DMS53 treated with DMSO at 0.1 percent for 48 hours (cell line): Measurements from ENCODE around the gene NR2F2.

Experiments used
- DNase-seq: peaks from one replicate; lab custom pipeline; 2025; ENCODE audit not compliant: unreplicated experiment; lab: John Stamatoyannopoulos, UW

The NR2F2 gene

DNA sequence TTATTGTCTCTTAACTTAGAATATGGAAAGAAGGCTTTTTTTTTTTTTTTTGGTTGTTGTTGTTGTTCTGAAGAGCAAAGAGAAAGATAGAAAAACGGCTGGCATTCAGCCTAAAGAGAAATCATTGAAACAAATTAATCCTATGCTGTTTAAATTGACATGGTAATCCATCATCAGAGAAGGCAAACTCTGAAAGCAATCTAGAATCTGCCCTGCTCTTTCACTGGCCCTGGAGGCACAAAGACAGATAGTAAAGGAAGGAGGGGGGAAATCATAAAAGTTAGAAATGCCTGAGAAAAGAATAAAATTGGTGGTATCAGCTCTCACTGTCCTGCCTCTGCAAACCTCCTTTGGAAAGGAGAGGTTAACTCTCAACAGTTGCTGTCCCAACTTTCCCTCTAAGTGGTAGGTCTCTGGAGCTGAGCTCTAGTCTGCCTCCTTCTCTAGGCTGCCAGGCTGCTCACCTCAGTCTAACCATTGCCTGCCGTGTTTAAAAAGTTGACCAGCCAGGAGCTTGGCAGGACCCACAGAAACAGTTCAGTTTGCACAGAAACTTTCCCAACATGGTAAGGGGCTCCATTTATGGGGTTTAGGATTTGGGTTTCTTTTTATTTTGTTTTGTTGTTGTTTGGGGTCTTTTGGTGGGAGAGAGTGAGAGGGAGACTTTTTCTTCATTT, 13.4 kb upstream of the NR2F2 start:
- no peak for DNase-seq

DNA sequence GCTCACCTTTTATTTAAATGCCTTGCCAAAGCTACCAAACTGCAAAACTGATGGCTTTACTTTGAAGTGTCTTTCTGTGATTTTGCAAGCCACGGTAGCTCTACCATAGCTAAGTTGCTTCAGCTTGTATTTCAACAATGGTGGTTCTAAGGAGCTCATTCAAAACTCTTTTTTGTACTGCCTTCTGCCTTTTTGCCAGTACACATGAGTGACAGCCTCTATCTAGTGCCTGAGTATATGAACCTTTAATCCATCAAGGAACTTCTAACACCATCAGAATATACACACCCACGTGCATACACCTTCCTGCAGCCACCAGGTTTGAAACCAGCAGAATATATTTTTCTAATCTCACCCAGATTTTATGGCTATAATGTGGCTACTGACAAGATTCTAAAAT, 10.4 kb upstream of the NR2F2 start:
- no peak for DNase-seq

DNA sequence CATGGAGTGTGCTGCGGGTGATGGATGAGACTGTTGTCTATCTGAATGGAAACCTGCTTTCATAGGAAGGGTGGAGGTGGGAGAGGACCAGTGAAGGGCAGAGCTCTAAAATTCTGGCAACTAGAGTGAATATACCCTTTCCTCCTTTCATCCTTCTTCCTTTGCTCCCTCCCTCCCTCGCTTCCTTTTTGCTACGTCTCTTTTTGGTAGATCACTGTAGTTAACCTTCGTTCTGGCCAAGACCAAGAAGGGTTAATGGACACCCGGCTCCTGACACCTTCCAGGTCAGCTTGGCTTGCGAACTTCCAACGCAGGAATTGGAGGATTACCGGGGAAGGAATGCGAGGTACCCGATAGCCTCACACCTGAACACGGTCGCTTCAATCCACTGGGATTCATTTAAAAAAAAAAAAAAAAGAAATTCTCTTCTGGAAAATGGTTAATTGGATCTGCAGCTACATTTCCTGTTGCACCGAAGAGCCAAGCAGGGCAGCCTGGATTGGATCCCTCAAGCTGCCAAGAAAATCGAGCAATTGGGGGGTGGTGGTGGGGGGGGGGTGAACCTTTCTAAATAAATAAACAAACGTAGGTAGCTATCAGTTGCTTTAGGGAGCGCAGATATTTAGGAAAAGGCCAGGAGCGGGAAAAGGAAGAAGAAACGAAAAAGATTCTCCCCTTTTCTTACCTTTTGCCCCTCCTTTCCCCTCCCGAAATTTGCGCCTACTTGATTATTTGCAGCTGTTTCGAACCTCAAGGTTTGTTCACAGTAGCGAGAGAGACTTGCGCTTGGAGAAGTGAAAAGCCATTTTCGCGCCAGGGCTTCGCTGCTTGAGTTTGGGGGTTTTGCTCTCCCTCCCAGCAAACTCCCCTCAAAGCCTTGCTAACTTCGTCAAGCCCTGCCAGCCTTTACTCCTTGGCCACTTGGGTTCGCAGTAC, 9.5 kb upstream of the NR2F2 start:
- DNase-seq, result no peak

DNA sequence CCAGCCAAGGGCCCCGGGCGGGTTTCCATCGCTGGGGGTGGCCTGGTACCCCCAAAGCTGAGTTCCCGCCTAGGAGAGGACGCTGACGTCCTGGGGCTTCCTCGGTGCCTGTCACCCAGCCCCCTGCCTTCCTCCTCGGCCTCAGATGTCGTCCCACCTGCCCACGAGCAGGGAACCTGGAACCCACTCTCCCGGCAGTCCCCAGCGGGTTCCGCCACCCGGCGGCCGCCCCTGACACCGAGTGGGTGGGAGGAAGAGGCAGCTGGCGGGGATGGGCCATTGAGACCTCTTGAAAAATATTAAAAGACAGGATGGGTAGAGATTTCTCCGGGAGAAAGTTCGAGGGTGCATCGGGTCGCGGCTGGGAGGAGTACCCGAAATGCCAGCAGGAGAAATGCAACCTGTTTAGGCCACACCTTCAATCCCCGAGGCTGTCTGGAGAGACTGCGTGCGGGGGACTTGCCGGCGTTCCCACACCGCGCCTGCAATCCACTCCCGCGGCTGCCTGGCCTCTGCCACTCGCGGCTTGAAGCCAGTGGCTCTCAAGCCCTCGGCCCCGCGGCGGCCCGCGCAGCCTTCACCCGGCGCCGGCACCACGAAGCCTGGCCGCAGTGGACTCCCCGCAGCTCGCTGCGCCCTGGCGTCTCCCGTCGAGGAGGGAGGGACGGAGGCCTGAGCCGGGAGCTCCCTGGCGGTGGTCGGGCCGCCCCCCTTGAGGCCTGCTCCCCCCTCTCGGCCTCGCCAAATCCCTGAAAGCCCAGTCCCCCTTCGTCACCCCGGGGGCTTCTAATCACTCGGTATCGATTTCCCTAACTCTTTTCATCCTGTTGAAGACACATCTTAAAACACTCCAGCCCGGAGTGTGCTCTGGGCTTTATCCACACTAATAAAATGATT, 8.6 kb upstream of the NR2F2 start:
- no peak for DNase-seq

DNA sequence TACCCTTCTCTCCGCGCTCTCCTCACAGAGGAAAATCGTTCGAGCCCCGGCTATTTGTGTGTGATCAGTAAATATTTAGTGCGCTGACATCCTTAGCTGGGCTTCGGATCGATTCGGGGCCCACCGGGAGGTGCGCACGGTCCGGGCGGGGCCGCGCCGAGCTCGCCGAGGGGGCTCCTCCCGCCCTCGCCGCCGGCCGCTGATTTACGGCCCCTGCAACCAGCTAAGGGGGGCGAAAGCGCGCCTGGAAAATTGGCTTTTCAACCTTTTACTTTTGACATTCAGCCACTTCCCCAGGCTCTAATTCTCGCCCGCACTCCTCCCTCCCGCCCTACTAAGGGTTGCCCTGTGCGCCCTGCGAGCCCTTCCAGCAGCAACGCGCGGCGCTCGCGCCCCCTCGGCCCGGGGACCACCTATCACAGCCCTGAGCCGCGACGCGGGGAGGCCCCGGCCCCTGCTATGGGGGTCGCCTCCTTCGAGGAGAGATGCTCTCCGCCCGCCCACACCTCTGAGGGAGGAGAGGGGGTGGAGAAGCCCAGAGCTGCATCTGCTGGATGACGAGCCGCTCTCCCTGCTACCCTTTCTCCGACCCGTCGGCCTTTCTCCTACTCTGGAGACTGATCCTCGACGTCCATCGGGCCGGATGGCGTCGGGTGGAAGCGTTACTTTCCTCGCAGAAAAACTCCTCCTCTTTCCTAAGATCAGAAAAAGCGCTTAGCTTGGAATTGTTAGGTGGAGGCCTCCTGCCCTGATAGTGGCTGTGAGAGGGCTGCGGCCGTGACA, 7.8 kb upstream of the NR2F2 start:
- DNase-seq, result no peak

DNA sequence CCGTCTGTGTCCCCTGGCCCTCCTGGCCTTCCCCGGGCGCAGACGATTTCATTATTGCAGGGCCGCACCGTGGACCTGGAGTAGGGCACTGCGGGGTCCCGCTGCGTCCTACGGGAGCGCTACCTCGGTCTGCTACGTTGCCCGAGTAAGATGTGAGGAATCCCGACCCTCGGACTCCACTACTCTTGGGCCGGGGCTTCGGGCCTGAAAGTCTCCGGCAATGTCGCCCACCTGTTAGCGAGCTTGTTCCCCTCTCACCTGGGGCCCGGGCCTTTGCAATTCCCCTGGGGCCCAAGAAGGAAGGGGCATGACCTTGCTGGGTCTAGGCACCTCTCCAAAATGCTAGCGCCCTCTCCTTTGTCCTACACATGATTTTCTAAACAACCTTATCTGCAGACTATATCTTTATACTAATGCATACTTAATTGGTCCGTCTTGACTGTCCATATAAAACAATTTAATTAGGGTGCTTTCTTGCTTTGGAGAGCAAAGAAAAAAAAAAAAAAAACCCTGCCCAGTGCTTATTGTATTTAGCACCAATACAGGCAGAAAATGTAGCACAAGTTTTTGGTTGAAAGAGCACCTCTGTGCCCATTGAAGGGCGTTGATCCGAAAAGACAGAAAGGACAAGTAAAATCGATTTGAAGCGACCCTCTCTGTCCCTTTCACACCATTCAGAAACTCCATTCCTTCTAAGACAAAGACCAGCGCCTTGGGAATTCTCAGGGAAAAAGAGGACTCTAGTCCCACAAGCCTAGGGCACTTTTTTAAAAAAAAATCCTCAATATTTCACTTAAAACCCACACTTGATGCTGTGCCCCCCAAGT, 7.0 kb upstream of the NR2F2 start:
- no peak for DNase-seq

DNA sequence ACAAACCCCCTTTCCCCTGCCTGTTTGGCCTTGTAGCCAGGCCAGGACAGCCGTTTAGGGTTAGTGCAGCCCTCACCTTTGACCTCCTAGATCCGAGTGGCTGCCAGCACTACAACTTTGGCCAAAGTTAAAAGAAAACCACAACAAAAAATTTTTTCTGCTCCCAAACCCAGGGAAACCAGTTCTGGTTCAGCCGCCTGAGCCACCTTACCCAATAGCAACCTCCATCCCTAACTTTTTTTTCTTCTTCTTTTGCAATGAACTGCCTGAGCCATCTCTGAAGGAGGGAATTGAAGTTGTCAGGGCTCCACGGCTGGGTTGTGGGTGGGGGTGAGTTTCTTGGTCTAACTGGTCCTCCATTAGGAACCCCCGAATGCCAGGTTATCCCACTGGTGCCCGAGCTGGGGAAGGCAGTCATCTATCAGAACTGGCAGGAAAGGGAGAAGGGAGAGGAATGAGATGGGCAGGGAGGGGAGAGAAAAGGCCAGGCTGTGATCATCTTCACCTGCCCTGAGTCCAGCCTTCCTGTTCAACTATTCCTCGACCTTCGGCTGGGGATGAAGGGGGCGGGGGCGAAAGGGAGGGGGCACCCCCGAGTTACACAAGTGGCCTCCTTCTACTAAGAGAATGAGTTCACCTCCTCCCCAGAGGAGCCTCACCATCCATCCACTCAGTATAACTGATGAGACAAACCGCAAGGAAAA, 6.2 kb upstream of the NR2F2 start:
- no peak for DNase-seq

DNA sequence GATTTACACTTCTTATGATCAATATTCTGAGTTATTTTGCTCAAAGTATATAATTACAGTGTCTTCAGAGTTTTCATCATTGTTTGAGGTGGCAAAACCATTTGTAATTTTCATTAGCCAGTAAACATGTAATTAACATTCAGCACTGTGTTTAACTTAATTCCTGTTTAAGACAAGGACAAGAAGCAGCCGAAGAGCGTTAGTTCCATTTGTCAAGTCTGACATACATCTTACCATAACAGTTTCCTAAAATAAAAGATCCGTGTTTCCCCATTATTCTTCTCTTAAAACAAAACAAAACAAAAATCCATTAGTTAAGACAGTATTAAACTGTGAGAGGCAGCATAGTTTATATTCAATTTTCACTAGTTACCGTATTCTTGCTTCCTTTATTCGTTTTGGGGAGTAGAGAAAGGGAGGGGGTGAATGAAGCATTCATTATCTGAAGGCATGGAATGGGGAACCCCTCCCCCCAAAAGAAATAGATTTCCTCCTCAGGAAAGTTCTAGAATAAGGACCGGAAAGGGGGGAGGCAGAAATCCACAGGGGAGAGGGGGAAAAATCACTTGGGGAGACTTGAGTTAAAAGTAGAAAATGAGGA, 5.5 kb upstream of the NR2F2 start:
- no peak for DNase-seq

DNA sequence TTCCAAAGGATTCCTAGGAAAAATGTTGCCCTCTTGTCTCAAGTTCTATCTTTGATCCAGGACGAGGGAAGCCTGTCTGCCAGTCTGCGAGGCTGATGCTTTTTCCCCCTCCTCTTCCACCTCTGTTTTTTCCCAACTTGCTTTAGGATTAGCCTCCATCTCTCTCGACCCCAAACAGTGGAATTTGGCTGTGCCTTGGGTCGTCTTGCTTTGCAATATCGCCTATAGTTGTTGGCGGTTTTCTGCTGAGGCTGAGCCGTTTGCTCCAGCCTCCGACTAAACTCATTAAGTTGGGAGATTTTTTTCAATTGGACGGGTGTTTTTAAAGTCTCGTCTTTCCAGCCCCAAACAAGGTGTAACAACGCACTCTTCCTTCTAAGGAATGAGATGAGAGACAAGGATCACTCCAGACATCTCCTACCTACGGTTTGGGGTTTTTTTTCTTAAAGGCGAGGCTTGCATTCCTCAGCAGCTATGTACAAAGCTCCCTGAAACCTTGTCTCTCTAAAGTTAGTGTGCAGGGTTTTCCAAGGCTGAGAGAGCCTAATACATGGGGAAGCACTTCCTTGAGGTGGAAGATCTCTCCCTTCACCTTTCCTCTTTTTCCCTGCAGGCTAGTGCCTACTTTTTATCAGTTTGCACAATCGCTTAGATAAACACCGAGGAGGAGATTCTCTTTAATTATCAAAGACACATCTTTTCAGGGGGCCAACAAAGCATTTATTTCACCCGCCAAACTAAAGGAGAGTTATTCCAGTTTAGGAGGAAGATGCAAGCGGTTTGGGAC, 4.8 kb upstream of the NR2F2 start:
- DNase-seq, result no peak

DNA sequence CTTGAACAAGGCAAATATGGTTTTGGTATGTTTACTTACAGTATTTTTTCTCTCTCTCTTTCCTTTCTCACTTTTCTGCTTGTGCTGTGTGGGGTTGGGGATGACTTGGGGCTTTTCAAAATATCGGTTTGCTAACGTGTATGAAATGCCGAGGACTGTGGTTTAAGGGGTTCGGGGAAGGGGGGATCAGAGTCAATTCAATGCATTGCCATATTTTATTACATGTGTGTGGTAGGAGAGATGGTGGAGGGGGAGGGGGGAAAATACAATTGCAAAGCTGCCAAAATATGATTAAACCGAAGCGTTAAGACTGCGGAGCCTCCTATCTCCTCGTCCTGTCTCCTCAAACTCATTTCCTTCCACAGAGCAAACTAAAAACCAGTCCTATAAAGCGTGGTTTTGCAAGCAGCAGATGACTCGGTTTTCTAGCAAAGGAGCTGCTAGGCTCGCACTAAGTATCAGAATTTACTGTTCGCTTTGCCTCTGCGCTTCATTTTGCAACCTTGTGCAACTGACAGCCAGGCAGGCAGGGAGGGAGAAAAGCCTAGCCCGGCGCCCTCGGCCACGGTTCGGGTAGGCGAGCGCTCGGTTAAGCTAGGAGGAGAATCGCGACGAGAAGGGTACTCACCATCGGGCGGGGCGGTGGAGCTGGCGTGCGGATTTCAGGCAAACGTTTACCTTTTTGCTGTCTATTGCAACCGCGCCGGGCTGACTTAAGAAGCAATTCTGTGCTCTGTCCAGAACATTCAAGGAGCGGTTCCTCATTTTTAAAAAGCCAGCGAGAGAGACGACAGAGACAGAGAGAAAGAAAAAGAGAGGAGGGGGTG, 4.0 kb upstream of the NR2F2 start:
- no peak for DNase-seq

DNA sequence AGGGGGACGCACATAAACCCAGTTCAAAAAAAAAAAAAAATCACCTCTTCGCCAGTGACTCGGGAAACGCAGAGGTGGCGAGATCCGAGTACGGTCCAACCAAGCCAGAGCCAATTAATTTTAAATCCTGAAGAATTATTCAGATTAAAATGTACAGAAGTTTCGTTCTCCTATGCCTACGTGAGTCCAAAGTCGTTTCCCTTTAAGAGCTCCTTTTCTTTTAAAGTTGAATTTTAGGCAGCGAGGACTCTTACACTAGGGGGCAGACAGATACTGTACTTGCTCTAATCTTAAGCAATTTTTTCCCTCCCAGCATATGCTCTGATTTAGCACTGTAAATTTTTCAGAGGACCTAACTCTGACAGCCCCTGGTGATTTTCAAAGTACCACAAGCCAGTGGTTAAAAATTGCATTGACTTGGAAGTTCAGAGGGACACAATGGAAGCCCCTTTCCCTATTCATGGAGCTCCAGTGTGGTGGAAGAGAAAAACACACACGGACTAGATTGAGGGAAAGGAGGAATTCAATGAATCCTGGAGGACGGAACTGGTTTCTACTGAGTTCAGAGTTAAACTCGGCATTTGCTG, 3.3 kb upstream of the NR2F2 start:
- DNase-seq, result no peak

DNA sequence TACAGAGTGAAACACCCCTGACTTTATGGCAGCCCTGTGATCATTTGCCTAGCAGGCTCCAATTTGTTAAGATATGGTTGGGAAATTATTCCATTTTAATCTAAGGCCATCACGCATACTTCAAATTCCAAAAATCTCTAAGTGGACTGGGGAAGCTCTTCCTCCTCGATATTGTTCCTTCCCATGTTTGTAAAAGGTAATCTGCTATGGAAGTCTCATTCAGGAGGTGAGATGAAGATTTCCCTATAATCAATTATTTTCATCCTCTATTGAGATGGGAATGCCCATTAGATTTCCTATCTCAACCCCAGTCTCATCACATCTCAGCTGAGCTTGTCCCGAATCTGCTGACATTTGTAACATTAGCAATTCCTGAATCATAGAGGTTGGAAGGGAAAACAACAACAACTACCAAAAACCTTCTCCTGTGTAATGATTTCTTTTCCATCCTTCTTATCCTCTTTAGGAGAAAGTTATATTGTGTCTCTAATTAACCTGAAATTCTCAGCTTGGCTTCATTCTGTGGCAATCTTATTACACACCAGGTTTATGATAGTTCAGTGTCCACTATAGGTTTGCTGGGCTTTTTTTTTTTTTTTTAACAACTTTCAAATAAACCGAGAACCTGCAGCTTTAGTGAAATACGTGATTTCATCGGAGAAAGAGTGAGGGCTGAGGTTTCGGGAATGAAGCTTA, 2.2 kb upstream of the NR2F2 start:
- no peak for DNase-seq

DNA sequence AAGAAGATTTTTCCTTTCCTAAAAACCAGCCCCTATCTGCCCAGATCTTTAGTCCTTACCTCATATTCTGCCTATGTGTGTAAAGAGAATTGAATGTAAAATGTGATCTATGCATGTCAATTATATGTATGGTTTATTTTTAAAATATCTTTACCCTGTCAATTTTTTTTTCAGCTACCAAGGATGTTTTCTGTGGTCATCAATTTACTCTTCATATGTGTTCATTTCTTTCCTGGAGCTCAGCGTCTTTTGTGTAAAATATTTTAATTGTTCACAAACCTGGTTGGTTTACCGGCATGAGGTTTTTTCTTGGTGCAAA, 1.7 kb upstream of the NR2F2 start:
- DNase-seq, result no peak

DNA sequence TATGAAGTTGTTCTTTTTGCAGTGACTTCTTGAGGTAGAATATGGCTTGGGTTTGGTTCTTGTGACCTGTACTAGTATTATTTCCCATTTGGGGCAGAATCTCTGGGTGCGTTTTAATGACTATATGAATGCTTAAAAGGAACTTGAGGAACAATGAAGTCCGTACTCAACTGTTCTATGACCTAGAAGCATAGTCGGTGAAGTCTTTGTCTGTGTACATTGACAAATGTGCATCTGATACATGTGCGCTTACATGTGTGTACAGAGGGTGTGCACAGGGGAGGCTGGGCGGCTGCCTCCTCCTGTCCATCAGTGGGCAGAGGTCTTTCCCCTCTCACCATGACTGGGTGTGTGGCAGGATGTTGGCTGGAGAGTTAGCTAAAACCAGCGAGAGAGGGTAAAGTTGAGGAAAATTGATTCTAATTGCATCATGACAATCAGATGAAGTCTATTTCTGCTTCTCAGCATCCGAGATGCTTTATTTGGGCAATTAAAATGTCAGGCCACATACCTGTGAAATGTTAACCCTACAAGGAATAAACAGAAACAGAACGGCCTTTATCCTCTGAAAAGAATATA, 1.0 kb upstream of the NR2F2 start:
- DNase-seq, result no peak

DNA sequence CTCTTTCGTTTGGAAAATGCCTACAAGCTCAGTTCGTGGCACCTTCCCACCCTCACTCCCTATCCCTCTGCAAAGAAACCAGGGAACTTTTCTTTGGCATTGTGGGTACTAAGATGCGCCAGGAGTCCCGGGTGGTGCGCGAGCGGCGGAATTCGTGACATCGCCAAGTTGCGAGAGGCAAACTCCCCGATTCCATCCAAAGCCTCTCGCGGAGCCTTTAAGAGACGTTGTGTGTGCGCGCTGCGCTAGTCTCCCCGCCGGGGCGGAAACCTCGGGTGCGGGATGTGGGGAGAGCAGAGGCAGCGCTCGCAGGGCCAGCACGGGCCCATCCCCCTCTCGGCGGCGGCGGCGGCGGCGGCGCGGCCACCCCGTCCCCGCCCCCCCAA, 443 bp upstream of the NR2F2 start:
- no peak for DNase-seq
